DND-41 (cell line): Measurements from ENCODE around the gene ATP2A3.

ENCODE experiments used
- ATAC-seq: fragments of 200-7000 bp; cut with Tn5 transposase; 3 replicates; pipeline ENCODE4 v1.9.1; 2021; ENCODE audit warnings: low read depth; ENCODE audit not compliant: insufficient read depth
- DNase-seq: peaks from one replicate; pipeline ENCODE4 v3.0.0-alpha.2; 2020
- H2AFZ ChIP-seq: 2 replicates; pipeline ENCODE4 v1.6.0; 2012; ENCODE audit warnings: low read depth, low read length
- H3K27ac ChIP-seq: 2 replicates; pipeline ENCODE4 v1.5.1; 2012; ENCODE audit warnings: low read length, inconsistent platforms
- H3K27me3 ChIP-seq: fragments of 200-600 bp; sonication (generic); 2 replicates; pipeline ENCODE4 v1.6.0; 2012; ENCODE audit warnings: low read length, mild to moderate bottlenecking, inconsistent platforms; ENCODE audit not compliant: insufficient read depth, poor library complexity
- H3K36me3 ChIP-seq: 2 replicates; pipeline ENCODE4 v1.5.1; 2012; ENCODE audit warnings: low read length, inconsistent platforms; ENCODE audit not compliant: insufficient read depth
- H3K4me1 ChIP-seq: 2 replicates; pipeline ENCODE4 v1.5.1; 2012; ENCODE audit warnings: mild to moderate bottlenecking, low read length; ENCODE audit not compliant: insufficient read depth
- H3K4me2 ChIP-seq: 2 replicates; pipeline ENCODE4 v1.6.0; 2012; ENCODE audit warnings: mild to moderate bottlenecking, moderate library complexity, low read length, inconsistent platforms; ENCODE audit not compliant: insufficient read depth
- H3K4me3 ChIP-seq, 2 experiments: fragments of 200-600 bp in 1 of 2; shearing (Covaris generic) in 1 of 2; 2 replicates each; pipeline ENCODE4 v1.5.1; 2012 to 2016; ENCODE audit warnings: inconsistent platforms in 2 of 2, low read length in 2 of 2, mild to moderate bottlenecking in 2 of 2, low read depth in 1 of 2, moderate library complexity in 1 of 2
- H3K79me2 ChIP-seq: 2 replicates; pipeline ENCODE4 v1.6.0; 2012; ENCODE audit warnings: low read length, inconsistent platforms; ENCODE audit not compliant: insufficient read depth
- H3K9ac ChIP-seq: 2 replicates; pipeline ENCODE4 v1.6.0; 2012; ENCODE audit warnings: low read depth, mild to moderate bottlenecking, inconsistent platforms, low read length, moderate library complexity
- H3K9me3 ChIP-seq: 2 replicates; pipeline ENCODE4 v1.5.1; 2012; ENCODE audit warnings: low read length, moderate library complexity, mild to moderate bottlenecking, inconsistent platforms; ENCODE audit not compliant: insufficient read depth, severe bottlenecking
- H4K20me1 ChIP-seq: 2 replicates; pipeline ENCODE4 v1.6.0; 2012; ENCODE audit warnings: low read length; ENCODE audit not compliant: insufficient read depth
- EZH2 ChIP-seq: IDR thresholded peaks from 3 replicates; pipeline ENCODE4 v1.6.1; 2012; ENCODE audit warnings: borderline replicate concordance, low read depth, mild to moderate bottlenecking, moderate library complexity, low read length, inconsistent platforms; ENCODE audit not compliant: severe bottlenecking
- TF ChIP-seq, protein P1 (sequence below): IDR thresholded peaks from 2 replicates; pipeline ENCODE4 v1.5.1; 2012; ENCODE audit warnings: borderline replicate concordance, low read length, moderate library complexity, mild to moderate bottlenecking; ENCODE audit not compliant: poor library complexity, severe bottlenecking; ENCODE audit errors: extremely low read depth

Gene ATP2A3

DNA sequence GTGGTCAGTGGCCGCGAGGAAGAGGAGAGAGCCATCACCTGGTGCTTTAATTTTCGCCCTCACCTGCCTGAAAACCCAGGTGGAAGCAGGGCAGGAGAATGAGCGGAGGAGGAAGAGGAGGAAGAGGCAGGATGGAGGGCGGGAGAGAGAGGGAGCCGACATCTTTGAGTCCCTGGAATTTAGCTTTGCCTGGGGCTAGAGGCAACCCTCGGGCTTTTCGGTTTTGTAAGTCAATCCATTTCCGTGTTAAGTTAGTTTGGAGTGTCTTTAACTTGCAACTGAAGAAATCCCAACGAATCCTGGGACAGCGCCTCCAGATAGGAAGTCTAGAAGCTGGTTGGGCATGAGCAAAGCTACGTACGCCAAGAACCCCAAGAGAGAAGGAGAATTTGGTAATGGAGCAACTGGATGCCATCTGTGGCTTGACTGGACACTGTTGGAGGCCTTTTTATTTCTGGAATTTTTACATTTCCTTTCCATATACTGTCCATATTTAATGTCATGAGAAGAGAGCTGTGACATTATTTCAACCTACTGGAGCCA lies 36.9 kb upstream of the ATP2A3 start:
- H3K79me2 ChIP-seq, result no peaks in the 10 kb centered on the region
- DNase-seq, result no peak
- no peaks in the 10 kb centered on the region for H3K4me1 ChIP-seq
- no peak overlapping the region for H3K4me2 ChIP-seq
- H4K20me1 ChIP-seq, result peaks cover 5% of the 10 kb centered on the region
- no peaks in the 10 kb centered on the region for H3K9me3 ChIP-seq
- no peak overlapping the region for H3K27ac ChIP-seq
- no peak for TF ChIP-seq EZH2
- TF ChIP-seq, protein P1, sequence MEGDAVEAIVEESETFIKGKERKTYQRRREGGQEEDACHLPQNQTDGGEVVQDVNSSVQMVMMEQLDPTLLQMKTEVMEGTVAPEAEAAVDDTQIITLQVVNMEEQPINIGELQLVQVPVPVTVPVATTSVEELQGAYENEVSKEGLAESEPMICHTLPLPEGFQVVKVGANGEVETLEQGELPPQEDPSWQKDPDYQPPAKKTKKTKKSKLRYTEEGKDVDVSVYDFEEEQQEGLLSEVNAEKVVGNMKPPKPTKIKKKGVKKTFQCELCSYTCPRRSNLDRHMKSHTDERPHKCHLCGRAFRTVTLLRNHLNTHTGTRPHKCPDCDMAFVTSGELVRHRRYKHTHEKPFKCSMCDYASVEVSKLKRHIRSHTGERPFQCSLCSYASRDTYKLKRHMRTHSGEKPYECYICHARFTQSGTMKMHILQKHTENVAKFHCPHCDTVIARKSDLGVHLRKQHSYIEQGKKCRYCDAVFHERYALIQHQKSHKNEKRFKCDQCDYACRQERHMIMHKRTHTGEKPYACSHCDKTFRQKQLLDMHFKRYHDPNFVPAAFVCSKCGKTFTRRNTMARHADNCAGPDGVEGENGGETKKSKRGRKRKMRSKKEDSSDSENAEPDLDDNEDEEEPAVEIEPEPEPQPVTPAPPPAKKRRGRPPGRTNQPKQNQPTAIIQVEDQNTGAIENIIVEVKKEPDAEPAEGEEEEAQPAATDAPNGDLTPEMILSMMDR, result no peak
- no peak overlapping the region for H3K4me3 ChIP-seq
- no peaks in the 10 kb centered on the region for H3K27me3 ChIP-seq
- peaks cover 8% of the 10 kb centered on the region for H3K36me3 ChIP-seq
- no peak overlapping the region for H2AFZ ChIP-seq
- H3K9ac ChIP-seq, result no peak overlapping the region
- ATAC-seq, result no peak

DNA sequence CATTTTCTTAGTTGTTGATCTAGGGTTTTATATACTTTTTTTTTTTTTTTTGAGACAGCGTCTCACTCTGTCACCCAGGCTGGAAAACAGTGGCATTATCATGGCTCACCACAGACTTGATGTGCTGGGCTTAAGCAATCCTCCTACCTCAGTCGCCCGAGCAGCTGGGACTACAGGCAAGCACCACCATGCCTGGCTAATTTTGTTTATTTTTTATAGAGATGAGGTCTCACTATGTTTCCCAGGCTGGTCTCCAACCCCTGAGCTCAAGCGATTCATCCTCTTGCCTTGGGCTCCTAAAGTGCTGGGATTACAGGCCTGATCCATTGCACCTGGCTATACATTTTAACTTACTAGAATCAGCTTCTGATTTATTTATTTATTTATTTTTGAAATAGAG lies 34.2 kb upstream of the ATP2A3 start:
- no peak for DNase-seq
- H3K79me2 ChIP-seq, result no peaks in the 10 kb centered on the region
- no peaks in the 10 kb centered on the region for H3K4me1 ChIP-seq
- H3K4me3 ChIP-seq, result no peak overlapping the region
- peaks cover 4% of the 10 kb centered on the region; the same call in 1 of the 2 replicates for H4K20me1 ChIP-seq
- no peaks in the 10 kb centered on the region for H3K27me3 ChIP-seq
- no peaks in the 10 kb centered on the region for H3K36me3 ChIP-seq
- H3K9ac ChIP-seq, result no peak overlapping the region
- peaks cover 3% of the 10 kb centered on the region for H3K9me3 ChIP-seq
- no peak for ATAC-seq
- TF ChIP-seq EZH2, result no peak
- TF ChIP-seq, protein P1, result no peak
- no peak overlapping the region for H2AFZ ChIP-seq
- no peak overlapping the region for H3K27ac ChIP-seq
- no peak overlapping the region for H3K4me2 ChIP-seq

DNA sequence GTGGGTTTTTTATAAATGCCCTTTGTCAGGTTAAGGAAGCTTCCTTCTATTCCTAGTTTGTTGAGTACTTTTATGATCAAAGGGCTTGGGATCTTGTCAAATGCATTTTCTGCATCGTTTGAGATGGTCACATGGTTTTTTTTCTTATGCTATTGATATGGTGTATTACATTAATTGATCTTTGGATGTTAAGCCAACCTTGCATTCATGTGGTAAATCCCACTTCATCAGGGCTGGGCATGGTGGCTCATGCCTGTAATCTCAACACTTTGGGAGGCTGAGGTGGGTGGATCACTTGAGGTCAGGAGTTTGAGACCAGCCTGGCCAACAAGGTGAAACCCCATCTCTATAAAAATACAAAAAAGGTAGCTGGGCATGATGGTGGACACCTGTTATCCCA lies 30.8 kb upstream of the ATP2A3 start:
- H2AFZ ChIP-seq, result no peak overlapping the region
- ATAC-seq (no peak), DNase-seq (no peak)
- H3K4me1 ChIP-seq, result no peaks in the 10 kb centered on the region
- TF ChIP-seq, protein P1, result no peak
- TF ChIP-seq EZH2, result no peak
- no peak overlapping the region for H3K4me2 ChIP-seq
- no peaks in the 10 kb centered on the region for H3K36me3 ChIP-seq
- H3K4me3 ChIP-seq, result no peak overlapping the region
- no peaks in the 10 kb centered on the region for H3K79me2 ChIP-seq
- no peaks in the 10 kb centered on the region for H3K27me3 ChIP-seq
- no peaks in the 10 kb centered on the region for H4K20me1 ChIP-seq
- no peak overlapping the region for H3K27ac ChIP-seq
- peaks cover 3% of the 10 kb centered on the region for H3K9me3 ChIP-seq
- H3K9ac ChIP-seq, result no peak overlapping the region

DNA sequence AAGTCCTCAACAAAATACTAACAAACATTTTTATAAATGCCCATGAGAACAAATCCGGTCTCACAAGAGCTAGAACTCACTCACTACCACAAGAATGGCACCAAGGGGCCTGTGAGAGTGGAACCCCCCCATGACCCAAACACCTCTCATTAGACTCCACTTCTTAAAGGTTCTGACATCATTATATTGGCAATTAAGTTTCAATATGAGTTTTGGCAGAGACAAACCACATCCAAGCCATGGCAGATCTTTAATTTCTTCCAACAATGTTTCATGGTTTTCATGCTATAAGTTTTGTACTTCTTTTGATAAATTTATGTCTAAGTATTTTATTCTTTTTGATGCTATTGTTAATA lies 30.0 kb upstream of the ATP2A3 start:
- no peak for ATAC-seq

More for the DNA sequence above, 30.0 kb upstream of the ATP2A3 start:
- Histone ChIP-seq H2AFZ (no peak overlapping the region), H3K36me3 (no peaks in the 10 kb centered on the region), H3K4me3 (no peak overlapping the region), H3K4me1 (no peaks in the 10 kb centered on the region), H3K79me2 (no peaks in the 10 kb centered on the region), H3K4me2 (no peak overlapping the region), H3K9me3 (peaks cover 3% of the 10 kb centered on the region), H4K20me1 (no peaks in the 10 kb centered on the region), H3K27ac (no peak overlapping the region), H3K9ac (no peak overlapping the region), H3K27me3 (no peaks in the 10 kb centered on the region)
- TF ChIP-seq EZH2, result no peak
- TF ChIP-seq, protein P1, result no peak
- DNase-seq, result no peak
